ENCODE data around the gene CADM3. TPM values are rescaled to one million over a fixed set of nuclear protein-coding genes. Genes with fewer than 3 reads are reported as not detected.
A peak's percentile ranks its signal among the peaks of the same experiment; 100 is the strongest.

Gene CADM3
- total and polyA plus RNA-seq, 2 of the 8 experiments (the other 6 are each of a cell fraction or from before 2014, with no cell fraction given): 8.3 to 8.5 TPM

DNA sequence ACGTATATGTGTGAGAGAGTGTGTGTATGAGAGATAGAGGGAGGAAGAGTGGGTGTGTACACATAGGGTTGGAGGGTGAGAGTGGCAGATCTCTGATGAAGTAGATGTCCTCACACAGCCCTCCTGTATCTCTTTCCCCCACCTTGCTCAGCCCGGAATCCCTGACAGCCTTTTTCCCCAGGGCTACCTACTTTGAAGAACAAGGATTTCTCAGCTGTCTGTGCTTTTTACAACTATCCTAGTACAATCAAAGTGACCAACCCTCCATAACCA is 29.1 kb upstream of the CADM3 start:
- no peaks in the 10 kb centered on the region for H3K23me2 ChIP-seq (ENCODE audit: low read depth, low read length)
- POLR2A ChIA-PET (ENCODE audit: partially characterized antibody): interaction anchor here (2.2 kb wide), 1 partner anchor 10 kb away, joined by 5 read pairs; no protein-coding TSS in a partner anchor
- 0 out of 2 replicates have a peak overlapping the region, but pooled peaks have one; percentile 38 for H2AFZ ChIP-seq (ENCODE audit: low read length)
- no peak overlapping the region for H3K18ac ChIP-seq (ENCODE audit: extremely low read depth, low read length)
- no peak overlapping the region for H2BK5ac ChIP-seq (ENCODE audit: low read depth, low read length)
- peak overlapping the region in 2 of 4 experiments; percentile 20 to 44; a peak in 2 of 8 replicates for H3K4me3 ChIP-seq (ENCODE audit: extremely low read depth in 1 of 4, insufficient read depth in 2 of 4, low read depth in 3 of 4, low read length in 4 of 4)
- H3K4ac ChIP-seq (replicated peaks; ENCODE audit: insufficient read length, low read depth, low read length): no peak overlapping the region
- H4K20me1 ChIP-seq (replicated peaks in 1 of 2; ENCODE audit: control insufficient read depth in 1 of 2, insufficient read depth in 2 of 2, low read length in 2 of 2): peaks cover 0 to 2% of the 10 kb centered on the region in 2 experiments
- no peak overlapping the region for H4K5ac ChIP-seq (ENCODE audit: insufficient read length, low read depth, low read length)
- H2BK15ac ChIP-seq (ENCODE audit: low read length): no peak overlapping the region
- 80 to 100% methylated on average over 1 to 2 of the region's 2 CpGs for WGBS, 2 experiments (ENCODE audit: extremely low coverage in 1 of 2, insufficient coverage in 1 of 2, insufficient read length in 1 of 2, insufficient replicate concordance in 2 of 2, low coverage in 1 of 2, low lambda C conversion rate in 2 of 2, missing lambda C conversion rate in 1 of 2)
- H2AK5ac ChIP-seq (ENCODE audit: low read depth, low read length): peak overlapping the region; percentile 65; the same call in 1 of the 2 replicates
- DNase-seq (ENCODE audit: low read depth in 1 of 2, low spot score in 2 of 2) (no peak), FAIRE-seq (no peak)
- H3K56ac ChIP-seq (replicated peaks; ENCODE audit: insufficient read length, low read depth, low read length): no peak overlapping the region
- H2BK120ac ChIP-seq (replicated peaks; ENCODE audit: low read depth, low read length): no peak overlapping the region
- H3K27ac ChIP-seq (ENCODE audit: low read depth, low read length): no peak overlapping the region
- H3K23ac ChIP-seq (ENCODE audit: insufficient read length): no peak overlapping the region
- 0 out of 2 replicates have a peak overlapping the region, but pooled peaks have one; percentile 54 for H2BK12ac ChIP-seq (ENCODE audit: low read depth, low read length)
- no peak for TF ChIP-seq CBX8 (IDR thresholded peaks at IDR 0.05; ENCODE audit: borderline replicate concordance, low read depth, low read length)
- no peak for TF ChIP-seq CBX5 (IDR thresholded peaks at IDR 0.05; ENCODE audit: low read depth, low read length)
- TF ChIP-seq KDM5A (IDR thresholded peaks at IDR 0.05; ENCODE audit: low read length): no peak
- TF ChIP-seq MAFK (IDR thresholded peaks at IDR 0.05; ENCODE audit: low read depth, low read length): no peak
- H3K79me2 ChIP-seq (ENCODE audit: control insufficient read depth in 1 of 2, insufficient read depth in 2 of 2, low read length in 2 of 2): no peaks in the 10 kb centered on the region
- H3K4me2 ChIP-seq (ENCODE audit: insufficient read depth in 1 of 2, low read depth in 2 of 2, low read length in 2 of 2): peak overlapping the region; percentile 54 to 66; a peak in 3 of 4 replicates
- H4K8ac ChIP-seq (ENCODE audit: extremely low read depth, insufficient read depth, low read length): no peak overlapping the region
- no peaks in the 10 kb centered on the region for H3K79me1 ChIP-seq (ENCODE audit: low read depth, low read length)
- H3K36me3 ChIP-seq (ENCODE audit: control insufficient read depth in 2 of 4, insufficient read depth in 4 of 4, low read length in 3 of 4): no peaks in the 10 kb centered on the region
- H3K27me3 ChIP-seq (replicated peaks in 1 of 4; ENCODE audit: control insufficient read depth in 3 of 4, extremely low read depth in 1 of 4, insufficient read depth in 3 of 4, low read length in 3 of 4): no peaks in the 10 kb centered on the region
- H2BK20ac ChIP-seq (ENCODE audit: low read length): 0 out of 2 replicates have a peak overlapping the region, but pooled peaks have one; percentile 23
- H3K9me3 ChIP-seq (ENCODE audit: insufficient read depth in 2 of 2, low read depth in 1 of 2, low read length in 1 of 2): no peaks in the 10 kb centered on the region
- no peak overlapping the region for H3K9ac ChIP-seq (replicated peaks in 1 of 4; ENCODE audit: extremely low read depth in 1 of 4, low read depth in 3 of 4, low read length in 3 of 4)
- H4K91ac ChIP-seq (replicated peaks; ENCODE audit: insufficient read length, low read length): no peak overlapping the region
- CTCF ChIA-PET (ENCODE audit: partially characterized antibody): interaction anchor here (0.9 to 30.1 kb wide), 7 partner anchors 10 to 749 kb away, joined by 3 to 660 read pairs (median 3); partner anchors contain the start of gene ACKR1
- H3K4me1 ChIP-seq (replicated peaks in 1 of 4; ENCODE audit: control insufficient read depth in 3 of 4, insufficient read depth in 4 of 4, low read length in 3 of 4): peaks cover 6 to 12% (median 7%) of the 10 kb centered on the region in 4 experiments
- no peak overlapping the region for H3K14ac ChIP-seq (ENCODE audit: insufficient read length)

All from H1 (cell line).